Endothelial cell (in vitro differentiated cells): Measurements from ENCODE around the gene TRAPPC12. TPM values are rescaled to one million over a fixed set of nuclear protein-coding genes. Genes with fewer than 3 reads are reported as not detected.

Experiments used
- DNase-seq: peaks from one replicate; pipeline ENCODE4 v3.0.0; 2021; ENCODE audit warnings: low spot score
- H3K27ac Mint-ChIP-seq: one replicate; pipeline ENCODE4 v1.8.0; 2021; ENCODE audit warnings: mixed read lengths, inconsistent platforms; ENCODE audit not compliant: unreplicated experiment
- H3K27me3 Mint-ChIP-seq: one replicate; pipeline ENCODE4 v1.8.0; 2021; ENCODE audit warnings: mild to moderate bottlenecking, moderate library complexity, mixed read lengths, inconsistent platforms; ENCODE audit not compliant: unreplicated experiment
- H3K36me3 Mint-ChIP-seq: one replicate; pipeline ENCODE4 v1.8.0; 2021; ENCODE audit warnings: mild to moderate bottlenecking, low read depth, mixed read lengths, inconsistent platforms; ENCODE audit not compliant: unreplicated experiment
- H3K4me1 Mint-ChIP-seq: one replicate; pipeline ENCODE4 v1.8.0; 2021; ENCODE audit warnings: mild to moderate bottlenecking, mixed read lengths, inconsistent platforms; ENCODE audit not compliant: unreplicated experiment
- H3K4me3 Mint-ChIP-seq: one replicate; pipeline ENCODE4 v1.8.0; 2021; ENCODE audit warnings: mild to moderate bottlenecking, mixed read lengths, inconsistent platforms; ENCODE audit not compliant: unreplicated experiment
- H3K9me3 Mint-ChIP-seq: one replicate; pipeline ENCODE4 v1.8.0; 2021; ENCODE audit warnings: mixed read lengths, inconsistent platforms; ENCODE audit not compliant: unreplicated experiment
- total RNA-seq: library from RNA; stranded (reverse); fragmentation: NEBNext Ultra II Directional; extraction: Animal tissue kit (Norgen Biotek cat#: 25700); gene quantifications from one replicate; pipeline ENCODE4 v1.2.1, GENCODE V29; 2021; ENCODE audit not compliant: unreplicated experiment
- TF ChIP-seq, protein P1 (sequence below): fragments of 200-600 bp; sonication (generic); IDR thresholded peaks from one replicate; pipeline ENCODE4 v1.5.0; 2021; ENCODE audit warnings: antibody characterized with exemption; ENCODE audit not compliant: unreplicated experiment

TRAPPC12 gene
- total RNA-seq, 1 donor from 2014 or later: 105 TPM

DNA sequence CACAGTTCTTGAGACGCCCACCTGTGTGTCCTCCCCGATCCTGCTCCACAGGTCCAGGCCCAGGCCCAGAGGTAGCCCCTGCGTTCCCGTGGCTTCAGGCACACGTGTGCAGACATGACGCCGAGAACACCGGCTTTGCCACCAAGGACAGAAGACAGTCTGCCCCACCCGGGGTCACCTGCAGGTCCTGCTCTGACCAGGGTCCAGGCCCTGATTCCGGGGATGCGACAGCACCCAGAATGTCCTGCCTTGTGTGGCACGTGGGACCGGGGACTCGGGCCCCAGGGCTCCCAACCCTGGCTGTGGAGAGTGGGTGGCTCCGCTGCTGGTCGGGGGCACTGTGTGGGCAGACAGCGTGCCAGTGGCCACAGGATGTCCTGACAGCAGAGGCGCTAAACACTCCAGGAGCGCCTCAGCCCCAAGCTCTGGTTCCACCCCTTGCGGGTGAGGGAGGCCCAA lies 102.9 kb downstream of the TRAPPC12 start:
- no peaks in the 10 kb centered on the region for H3K9me3 Mint-ChIP-seq
- no peak overlapping the region for H3K27ac Mint-ChIP-seq
- peaks cover 24% of the 10 kb centered on the region for H3K36me3 Mint-ChIP-seq
- DNase-seq: no peak
- TF ChIP-seq, protein P1, sequence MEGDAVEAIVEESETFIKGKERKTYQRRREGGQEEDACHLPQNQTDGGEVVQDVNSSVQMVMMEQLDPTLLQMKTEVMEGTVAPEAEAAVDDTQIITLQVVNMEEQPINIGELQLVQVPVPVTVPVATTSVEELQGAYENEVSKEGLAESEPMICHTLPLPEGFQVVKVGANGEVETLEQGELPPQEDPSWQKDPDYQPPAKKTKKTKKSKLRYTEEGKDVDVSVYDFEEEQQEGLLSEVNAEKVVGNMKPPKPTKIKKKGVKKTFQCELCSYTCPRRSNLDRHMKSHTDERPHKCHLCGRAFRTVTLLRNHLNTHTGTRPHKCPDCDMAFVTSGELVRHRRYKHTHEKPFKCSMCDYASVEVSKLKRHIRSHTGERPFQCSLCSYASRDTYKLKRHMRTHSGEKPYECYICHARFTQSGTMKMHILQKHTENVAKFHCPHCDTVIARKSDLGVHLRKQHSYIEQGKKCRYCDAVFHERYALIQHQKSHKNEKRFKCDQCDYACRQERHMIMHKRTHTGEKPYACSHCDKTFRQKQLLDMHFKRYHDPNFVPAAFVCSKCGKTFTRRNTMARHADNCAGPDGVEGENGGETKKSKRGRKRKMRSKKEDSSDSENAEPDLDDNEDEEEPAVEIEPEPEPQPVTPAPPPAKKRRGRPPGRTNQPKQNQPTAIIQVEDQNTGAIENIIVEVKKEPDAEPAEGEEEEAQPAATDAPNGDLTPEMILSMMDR: no peak
- H3K4me1 Mint-ChIP-seq: peaks cover 4% of the 10 kb centered on the region
- no peak overlapping the region for H3K4me3 Mint-ChIP-seq
- peaks cover 6% of the 10 kb centered on the region for H3K27me3 Mint-ChIP-seq

DNA sequence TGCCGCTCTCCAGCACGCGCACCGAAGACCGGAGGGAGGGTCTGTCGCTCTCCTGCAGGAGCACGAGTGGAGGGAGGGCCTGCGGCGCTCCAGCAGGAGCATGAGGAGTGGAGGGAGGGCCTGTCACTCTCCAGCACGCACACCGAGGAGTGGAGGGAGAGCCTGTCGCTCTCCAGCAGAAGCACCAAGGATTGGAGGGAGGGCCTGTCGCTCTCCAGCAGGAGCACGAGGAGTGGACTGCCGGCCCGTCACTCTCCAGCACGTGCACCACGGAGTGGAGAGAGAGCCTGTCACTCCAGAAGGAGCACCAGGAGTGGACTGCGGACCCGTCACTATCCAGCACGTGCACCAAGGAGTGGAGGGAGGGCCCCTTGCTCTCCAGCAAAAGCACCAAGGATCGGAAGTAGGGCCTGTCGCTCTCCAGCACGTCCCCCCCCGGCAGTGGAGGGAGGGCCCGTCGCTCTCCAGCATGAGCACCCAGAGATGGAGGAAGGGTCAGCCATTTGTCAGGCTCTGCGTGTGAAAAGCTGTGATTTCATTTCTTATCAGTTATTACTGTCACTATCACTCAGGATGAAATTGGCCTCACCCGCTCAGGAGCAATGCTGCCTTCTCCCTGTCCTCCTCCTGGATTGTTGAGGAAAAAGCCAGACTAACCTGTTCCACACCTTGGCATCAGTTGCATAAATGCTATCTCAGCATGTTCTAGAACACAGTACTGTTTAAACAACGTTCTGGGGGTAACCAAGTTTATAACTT lies 103.9 kb downstream of the TRAPPC12 start:
- H3K4me3 Mint-ChIP-seq: no peak overlapping the region

DNA sequence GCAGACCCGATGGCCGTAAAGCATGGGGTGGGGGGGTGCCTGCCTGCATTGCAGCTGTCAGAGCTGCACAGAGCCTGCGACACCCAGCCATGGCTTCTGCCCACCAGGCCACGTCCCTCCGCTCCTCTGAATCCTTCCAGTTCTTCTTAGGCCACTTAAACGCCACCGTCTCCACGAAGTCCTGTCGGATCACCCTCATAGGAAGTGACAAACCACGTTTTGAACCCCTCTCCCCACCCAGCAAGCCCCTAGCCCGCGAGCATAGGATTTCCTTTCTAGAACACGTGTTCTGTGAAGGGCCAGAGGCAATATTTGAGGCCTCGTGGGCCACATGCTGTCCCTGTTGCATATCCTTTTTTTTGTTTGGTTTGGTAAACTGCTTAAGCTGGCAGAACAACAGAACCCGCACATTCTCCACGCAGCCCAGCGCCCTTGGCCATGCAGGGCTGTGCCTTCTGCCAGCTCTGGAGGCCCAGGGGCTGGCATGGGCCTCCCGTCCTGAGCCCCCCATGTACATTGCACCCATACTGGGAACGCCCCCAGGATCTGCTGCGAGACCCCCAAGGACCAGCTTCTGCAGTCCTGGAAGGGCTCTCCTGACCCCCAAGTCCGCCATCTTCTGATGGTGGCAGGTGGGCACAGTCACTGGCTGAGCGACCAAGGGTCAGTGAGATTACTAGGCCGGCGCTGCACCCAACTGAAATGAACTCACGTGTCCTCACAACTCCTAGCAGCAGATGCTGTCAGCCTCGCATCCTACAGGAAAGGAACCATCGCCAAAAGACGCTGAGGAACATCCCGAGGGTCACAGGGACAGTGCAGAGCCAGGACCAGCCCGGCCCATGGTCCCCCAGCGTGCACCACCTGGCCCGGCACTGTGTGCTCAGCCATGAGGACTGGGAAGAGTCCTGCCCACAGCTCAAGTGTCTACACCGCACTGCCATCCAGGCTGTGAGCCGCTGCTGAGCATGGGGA lies 104.8 kb downstream of the TRAPPC12 start:
- peaks cover 4% of the 10 kb centered on the region for H3K4me1 Mint-ChIP-seq
- H3K36me3 Mint-ChIP-seq: peaks cover 24% of the 10 kb centered on the region
- H3K27me3 Mint-ChIP-seq: peaks cover 11% of the 10 kb centered on the region
- no peak for DNase-seq
- no peak overlapping the region for H3K27ac Mint-ChIP-seq
- H3K4me3 Mint-ChIP-seq: no peak overlapping the region
- H3K9me3 Mint-ChIP-seq: no peaks in the 10 kb centered on the region
- TF ChIP-seq, protein P1: no peak

More for the DNA sequence above, 103.9 kb downstream of the TRAPPC12 start:
- peaks cover 24% of the 10 kb centered on the region for H3K36me3 Mint-ChIP-seq
- no peaks in the 10 kb centered on the region for H3K9me3 Mint-ChIP-seq
- peaks cover 4% of the 10 kb centered on the region for H3K4me1 Mint-ChIP-seq
- TF ChIP-seq, protein P1: no peak
- no peak for DNase-seq
- H3K27ac Mint-ChIP-seq: no peak overlapping the region
- peaks cover 11% of the 10 kb centered on the region for H3K27me3 Mint-ChIP-seq

DNA sequence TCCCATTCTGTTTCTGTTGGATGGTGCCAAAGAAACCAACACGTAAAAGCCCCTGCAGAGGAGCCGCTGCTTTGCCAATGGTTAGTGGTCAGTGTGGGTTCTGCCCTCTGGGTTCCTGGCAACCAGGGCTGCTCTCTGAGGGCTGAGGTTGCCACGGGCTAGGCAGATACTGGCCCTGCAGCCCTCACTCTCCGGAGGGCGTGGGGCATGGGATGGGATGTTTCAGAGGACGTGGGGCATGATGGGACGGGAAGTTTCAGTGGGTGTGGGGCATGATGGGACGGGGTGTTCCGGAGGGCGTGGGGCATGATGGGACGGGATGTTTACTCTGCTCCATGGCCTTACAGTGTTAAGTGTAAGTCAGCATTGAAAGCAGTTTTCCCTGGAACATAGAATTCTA lies 105.7 kb downstream of the TRAPPC12 start:
- H3K36me3 Mint-ChIP-seq: peaks cover 17% of the 10 kb centered on the region
- no peaks in the 10 kb centered on the region for H3K9me3 Mint-ChIP-seq
- H3K4me1 Mint-ChIP-seq: no peaks in the 10 kb centered on the region
- peaks cover 8% of the 10 kb centered on the region for H3K27me3 Mint-ChIP-seq
- no peak overlapping the region for H3K27ac Mint-ChIP-seq
- no peak overlapping the region for H3K4me3 Mint-ChIP-seq
- TF ChIP-seq, protein P1: no peak
- DNase-seq: no peak
